Measurements from ENCODE around the gene NLRP10.

- no peak for TF ChIP-seq CTCF (conservative IDR thresholded peaks at IDR 0.05 in 1 of 2, IDR thresholded peaks at IDR 0.05 in 1 of 2; ENCODE audit: extremely low read depth in 1 of 2, insufficient read depth in 1 of 2, low read depth in 1 of 2, low read length in 2 of 2)
- TF ChIP-seq EZH2 (IDR thresholded peaks at IDR 0.05; ENCODE audit: borderline replicate concordance, low read length): no peak
Measured at GRCh38 chr11:8011371-8011770, 46.1 kb upstream of the NLRP10 start.
